DND-41 (cell line): ENCODE results near the gene TEKT5.

Experiments
- CTCF ChIP-seq: IDR thresholded peaks from 2 replicates; pipeline ENCODE4 v1.5.1; 2012; ENCODE audit warnings: borderline replicate concordance, low read length, moderate library complexity, mild to moderate bottlenecking; ENCODE audit not compliant: poor library complexity, severe bottlenecking; ENCODE audit errors: extremely low read depth
- EZH2 ChIP-seq: IDR thresholded peaks from 3 replicates; pipeline ENCODE4 v1.6.1; 2012; ENCODE audit warnings: borderline replicate concordance, low read depth, mild to moderate bottlenecking, moderate library complexity, low read length, inconsistent platforms; ENCODE audit not compliant: severe bottlenecking

- TF ChIP-seq CTCF (no peak), EZH2 (no peak)
Observed at GRCh38 chr16:10629592-10629963, 65.2 kb downstream of the TEKT5 start.
